ENCODE results near the gene TNS1. TPM values are rescaled to one million over a fixed set of nuclear protein-coding genes. Genes with fewer than 3 reads are reported as not detected.
"Not testable (repeated sequence)": the region's sequence is repeated elsewhere in the genome, so short reads cannot be mapped to it uniquely, and the experiment has no call there.

TNS1 gene
- total RNA-seq, 2 experiments from 2014 or later: 0.15 to 0.61 TPM

GRCh38 chr2:217816396-217816869 is 186.4 kb downstream of the TNS1 start:
- POLR2A ChIA-PET: no interaction called here
- CTCF ChIA-PET: no interaction called here

- ChIA-PET CTCF (no interaction called here), POLR2A (no interaction called here)
Measured at GRCh38 chr2:217813828-217814227, 189.0 kb downstream of the TNS1 start.

GRCh38 chr2:217812170-217812569 is 190.6 kb downstream of the TNS1 start:
- ChIA-PET CTCF (interaction anchor here (0.9 kb wide), 1 partner anchor 21 kb away, joined by 3 read pairs; no protein-coding TSS in a partner anchor), POLR2A (no interaction called here)

GRCh38 chr2:217810260-217810659 is 192.5 kb downstream of the TNS1 start:
- POLR2A ChIA-PET: no interaction called here

GRCh38 chr2:217809736-217810135 is 193.1 kb downstream of the TNS1 start:
- CTCF ChIA-PET: no interaction called here
- POLR2A ChIA-PET: no interaction called here

More at GRCh38 chr2:217810260-217810659, 192.5 kb downstream of the TNS1 start:
- CTCF ChIA-PET: no interaction called here

- CTCF ChIA-PET, POLR2A ChIA-PET: not testable (repeated sequence)
Measured at GRCh38 chr2:217808967-217809366, 193.8 kb downstream of the TNS1 start.

- ChIA-PET POLR2A (no interaction called here), CTCF (no interaction called here)
Measured at GRCh38 chr2:217808326-217808725, 194.5 kb downstream of the TNS1 start.

- ChIA-PET CTCF (no interaction called here), POLR2A (no interaction called here)
Measured at GRCh38 chr2:217807753-217808152, 195.0 kb downstream of the TNS1 start.

GRCh38 chr2:217807025-217807424 is 195.8 kb downstream of the TNS1 start:
- ChIA-PET CTCF (no interaction called here), POLR2A (no interaction called here)

GRCh38 chr2:217806482-217806765 is 196.4 kb downstream of the TNS1 start:
- POLR2A ChIA-PET: no interaction called here
- CTCF ChIA-PET: no interaction called here

- POLR2A ChIA-PET: interaction anchor here (0.6 kb wide), 1 partner anchor 428 kb away, joined by 7 read pairs; no protein-coding TSS in a partner anchor
- CTCF ChIA-PET: no interaction called here
Measured at GRCh38 chr2:217805668-217806481, 196.9 kb downstream of the TNS1 start.

- POLR2A ChIA-PET: interaction anchor here (0.6 kb wide), 1 partner anchor 429 kb away, joined by 7 read pairs; no protein-coding TSS in a partner anchor
- CTCF ChIA-PET: no interaction called here
Measured at GRCh38 chr2:217804791-217805667, 197.8 kb downstream of the TNS1 start.

GRCh38 chr2:217804338-217804737 is 198.5 kb downstream of the TNS1 start:
- CTCF ChIA-PET: interaction anchor here (1.8 kb wide), 1 partner anchor 15 kb away, joined by 5 read pairs; no protein-coding TSS in a partner anchor
- POLR2A ChIA-PET: no interaction called here

GRCh38 chr2:217803653-217803960 is 199.2 kb downstream of the TNS1 start:
- ChIA-PET POLR2A (interaction anchor here (0.5 kb wide), 1 partner anchor 740 kb away, joined by 3 read pairs; no protein-coding TSS in a partner anchor), CTCF (interaction anchor here (1.8 kb wide), 1 partner anchor 14 kb away, joined by 5 read pairs; no protein-coding TSS in a partner anchor)

GRCh38 chr2:217802876-217803652 is 199.7 kb downstream of the TNS1 start:
- ChIA-PET POLR2A (no interaction called here), CTCF (interaction anchor here (1.8 kb wide), 1 partner anchor 14 kb away, joined by 5 read pairs; no protein-coding TSS in a partner anchor)

- POLR2A ChIA-PET: no interaction called here
- CTCF ChIA-PET: no interaction called here
Measured at GRCh38 chr2:217802266-217802665, 200.5 kb downstream of the TNS1 start.

GRCh38 chr2:217801711-217802110 is 201.1 kb downstream of the TNS1 start:
- CTCF ChIA-PET: interaction anchor here (1.8 kb wide), 1 partner anchor 16 kb away, joined by 4 read pairs; no protein-coding TSS in a partner anchor
- POLR2A ChIA-PET: no interaction called here

- ChIA-PET POLR2A (no interaction called here), CTCF (interaction anchor here (1.8 kb wide), 1 partner anchor 16 kb away, joined by 4 read pairs; no protein-coding TSS in a partner anchor)
Measured at GRCh38 chr2:217801115-217801531, 201.7 kb downstream of the TNS1 start.

- ChIA-PET CTCF (interaction anchor here (0.6 to 1.8 kb wide), 2 partner anchors 15 to 832 kb away, joined by 3 to 4 read pairs; no protein-coding TSS in a partner anchor), POLR2A (no interaction called here)
Measured at GRCh38 chr2:217800433-217801114, 202.2 kb downstream of the TNS1 start.
